G401.6 (cell line): ENCODE data around the gene PDLIM3.
"Not testable (repeated sequence)": the region's sequence is repeated elsewhere in the genome, so short reads cannot be mapped to it uniquely, and the experiment has no call there.

ENCODE experiments used
- FAIRE-seq: peaks from 2 replicates; lab custom pipeline; 2012; peaks lifted over from hg19 to GRCh38; lab: Jason Lieb, UNC

PDLIM3 gene, protein sequence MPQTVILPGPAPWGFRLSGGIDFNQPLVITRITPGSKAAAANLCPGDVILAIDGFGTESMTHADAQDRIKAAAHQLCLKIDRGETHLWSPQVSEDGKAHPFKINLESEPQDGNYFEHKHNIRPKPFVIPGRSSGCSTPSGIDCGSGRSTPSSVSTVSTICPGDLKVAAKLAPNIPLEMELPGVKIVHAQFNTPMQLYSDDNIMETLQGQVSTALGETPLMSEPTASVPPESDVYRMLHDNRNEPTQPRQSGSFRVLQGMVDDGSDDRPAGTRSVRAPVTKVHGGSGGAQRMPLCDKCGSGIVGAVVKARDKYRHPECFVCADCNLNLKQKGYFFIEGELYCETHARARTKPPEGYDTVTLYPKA

GRCh38 chr4:185534866-185535611 lies at the start of gene PDLIM3:
Gene PDLIM3, minus strand, starts transcription at chr4:185535507. Its CDS starts 73 bp downstream, at chr4:185535434.
- no peak for FAIRE-seq

- FAIRE-seq, result no peak
Observed at GRCh38 chr4:185583813-185584212, 48.5 kb upstream of the PDLIM3 start.

DNA sequence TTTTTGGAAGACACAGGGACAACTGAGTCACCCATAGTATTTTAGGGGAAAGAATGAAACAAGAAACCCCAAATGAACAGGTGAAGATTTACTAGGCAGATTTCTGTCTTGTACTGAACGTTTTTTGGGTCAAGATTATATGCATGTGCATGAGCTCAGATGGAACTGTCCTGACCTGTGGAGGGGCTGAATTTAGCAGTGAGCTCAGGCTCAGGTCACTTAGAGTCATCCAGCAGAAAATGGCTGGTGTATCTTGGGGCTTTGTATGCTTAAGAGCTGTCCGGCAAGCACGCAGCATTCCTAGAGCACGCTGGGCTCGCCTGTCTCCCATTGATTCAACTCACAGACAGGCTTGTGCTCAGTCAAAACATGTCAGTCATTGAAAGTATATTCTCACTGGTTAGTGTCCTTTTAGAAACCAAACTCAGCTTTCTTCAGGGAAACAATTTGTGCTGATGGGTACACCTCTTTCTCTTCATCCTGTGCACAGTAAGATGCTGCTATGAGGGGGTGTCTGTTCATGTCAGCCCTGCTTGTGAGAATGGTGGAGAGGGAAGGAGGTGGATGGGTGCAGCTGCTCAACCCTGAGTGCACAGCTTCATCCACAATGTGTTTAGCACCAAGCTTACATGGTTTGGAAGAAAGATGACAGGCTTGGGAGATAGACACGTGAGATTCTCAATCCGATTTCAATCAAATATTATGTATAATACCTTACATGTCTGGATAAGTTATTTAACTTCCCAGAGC lies 47.5 kb upstream of the PDLIM3 start:
- no peak for FAIRE-seq

DNA sequence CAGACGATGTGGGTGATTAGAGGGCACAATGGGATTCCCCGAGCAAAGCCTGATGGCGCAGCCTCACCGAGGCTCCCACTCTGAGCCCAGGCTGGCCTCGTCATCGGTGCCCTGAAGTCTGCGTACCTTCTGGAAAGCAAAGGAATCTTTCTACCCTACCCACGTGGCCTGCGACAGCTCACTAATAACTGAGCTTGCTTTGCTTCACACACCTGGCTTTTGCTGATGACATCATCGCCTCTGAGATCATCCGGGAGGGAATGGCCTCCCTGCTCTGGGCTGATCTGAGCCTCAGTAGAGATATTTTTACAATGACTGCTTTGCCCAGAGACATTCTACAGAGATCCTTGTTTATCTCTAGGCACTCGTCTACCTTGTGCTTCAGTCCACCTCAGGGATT lies 45.4 kb upstream of the PDLIM3 start:
- FAIRE-seq, result no peak

- no peak for FAIRE-seq
Observed at GRCh38 chr4:185578284-185578683, 43.0 kb upstream of the PDLIM3 start.

GRCh38 chr4:185576962-185577950 lies 41.9 kb upstream of the PDLIM3 start:
- no peak for FAIRE-seq

- FAIRE-seq, result no peak
Observed at GRCh38 chr4:185576314-185576961, 41.1 kb upstream of the PDLIM3 start.

- FAIRE-seq, result no peak
Observed at GRCh38 chr4:185573651-185574199, 38.4 kb upstream of the PDLIM3 start.

- FAIRE-seq, result no peak
Observed at GRCh38 chr4:185570727-185571126, 35.4 kb upstream of the PDLIM3 start.

- FAIRE-seq, result no peak
Observed at GRCh38 chr4:185567381-185568376, 32.4 kb upstream of the PDLIM3 start.

DNA sequence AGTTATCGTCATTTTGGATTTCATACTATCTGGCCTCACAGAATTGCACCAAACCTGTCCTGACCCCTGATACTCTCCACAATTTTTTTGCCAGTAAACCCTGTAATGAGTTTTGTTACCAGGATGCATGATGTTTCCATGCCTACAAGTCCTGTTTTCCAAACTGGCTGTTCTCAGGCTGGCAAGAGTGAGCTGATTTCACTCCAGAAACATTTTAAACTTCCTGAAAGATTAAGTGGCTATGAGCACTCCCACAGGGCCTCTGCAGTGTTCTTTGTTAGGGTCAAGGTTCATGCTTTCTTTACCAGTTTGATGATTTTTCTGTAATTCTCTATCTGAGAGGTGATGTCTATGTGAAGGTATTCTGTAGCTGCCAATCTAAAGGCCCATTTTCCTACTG lies 31.7 kb upstream of the PDLIM3 start:
- FAIRE-seq, result no peak

DNA sequence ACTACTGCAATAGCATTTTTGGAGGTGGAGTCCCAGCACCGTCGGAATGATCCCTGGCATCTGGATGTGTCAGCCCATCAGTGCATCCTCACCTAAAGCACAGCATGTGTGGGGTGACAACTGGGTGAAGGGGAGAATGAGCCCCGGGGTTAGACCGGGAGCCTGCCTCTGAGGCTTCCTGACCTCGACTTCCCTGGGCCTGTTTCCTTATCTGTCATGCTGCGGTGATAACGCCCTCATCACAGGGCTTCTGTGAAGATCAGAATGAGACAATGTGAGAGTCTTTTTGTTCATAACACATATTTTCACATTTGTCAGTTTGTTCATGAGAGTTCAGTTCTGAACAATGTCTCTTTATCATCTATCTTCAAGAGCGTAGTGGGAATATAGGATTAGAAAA lies 31.1 kb upstream of the PDLIM3 start:
- no peak for FAIRE-seq

GRCh38 chr4:185565696-185566095 lies 30.4 kb upstream of the PDLIM3 start:
- no peak for FAIRE-seq

DNA sequence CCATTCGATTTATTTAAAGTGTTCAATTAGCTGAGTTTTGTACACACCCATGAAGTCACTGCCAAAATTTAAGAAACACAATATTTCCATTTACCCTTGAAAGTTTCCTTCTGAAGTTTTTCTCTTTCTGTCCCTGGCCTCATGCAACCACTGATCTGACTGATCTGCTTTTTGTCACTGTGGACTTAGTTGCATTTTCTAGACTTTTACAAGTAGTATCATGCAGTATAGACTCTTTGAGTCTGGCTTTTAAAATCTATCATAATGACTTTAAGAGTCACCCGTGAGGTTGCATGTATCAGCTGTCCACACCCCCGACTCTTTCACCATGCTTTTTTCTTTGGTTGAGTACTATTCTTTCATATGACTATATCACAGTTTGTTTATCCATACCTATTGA lies 29.0 kb upstream of the PDLIM3 start:
- no peak for FAIRE-seq

GRCh38 chr4:185562531-185562930 lies 27.2 kb upstream of the PDLIM3 start:
- no peak for FAIRE-seq

DNA sequence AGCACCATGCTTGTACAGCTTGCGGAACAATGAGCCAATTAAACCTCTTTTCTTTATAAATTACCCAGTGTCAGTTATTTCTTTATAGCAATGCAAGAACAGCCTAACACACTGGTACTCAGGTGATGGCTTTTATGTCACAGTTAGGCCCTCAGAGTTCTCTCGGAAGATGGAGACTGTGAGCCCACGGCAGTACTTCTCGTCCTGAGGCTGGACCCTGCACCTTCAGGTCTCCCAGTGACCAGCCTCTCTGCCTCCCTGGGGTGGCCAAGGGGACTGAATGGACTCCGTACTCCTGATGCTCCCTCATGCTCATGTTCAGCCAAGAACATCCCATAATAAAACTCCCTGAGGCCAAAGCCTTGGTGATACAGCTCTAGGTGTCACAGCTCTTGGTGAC lies 25.0 kb upstream of the PDLIM3 start:
- no peak for FAIRE-seq

- FAIRE-seq, result no peak
Observed at GRCh38 chr4:185559915-185560281, 24.6 kb upstream of the PDLIM3 start.

GRCh38 chr4:185559251-185559914 lies 24.1 kb upstream of the PDLIM3 start:
- FAIRE-seq, result not testable (repeated sequence)
